ENCODE results near the gene SLC35G1. TPM values are rescaled to one million over a fixed set of nuclear protein-coding genes. Genes with fewer than 3 reads are reported as not detected.

The SLC35G1 gene
- total and polyA plus RNA-seq, 2 of the 13 experiments (the other 11 are each of a cell fraction or from before 2014, with no cell fraction given) = 2.5 to 4.5 TPM

- TF ChIP-seq, protein P1, sequence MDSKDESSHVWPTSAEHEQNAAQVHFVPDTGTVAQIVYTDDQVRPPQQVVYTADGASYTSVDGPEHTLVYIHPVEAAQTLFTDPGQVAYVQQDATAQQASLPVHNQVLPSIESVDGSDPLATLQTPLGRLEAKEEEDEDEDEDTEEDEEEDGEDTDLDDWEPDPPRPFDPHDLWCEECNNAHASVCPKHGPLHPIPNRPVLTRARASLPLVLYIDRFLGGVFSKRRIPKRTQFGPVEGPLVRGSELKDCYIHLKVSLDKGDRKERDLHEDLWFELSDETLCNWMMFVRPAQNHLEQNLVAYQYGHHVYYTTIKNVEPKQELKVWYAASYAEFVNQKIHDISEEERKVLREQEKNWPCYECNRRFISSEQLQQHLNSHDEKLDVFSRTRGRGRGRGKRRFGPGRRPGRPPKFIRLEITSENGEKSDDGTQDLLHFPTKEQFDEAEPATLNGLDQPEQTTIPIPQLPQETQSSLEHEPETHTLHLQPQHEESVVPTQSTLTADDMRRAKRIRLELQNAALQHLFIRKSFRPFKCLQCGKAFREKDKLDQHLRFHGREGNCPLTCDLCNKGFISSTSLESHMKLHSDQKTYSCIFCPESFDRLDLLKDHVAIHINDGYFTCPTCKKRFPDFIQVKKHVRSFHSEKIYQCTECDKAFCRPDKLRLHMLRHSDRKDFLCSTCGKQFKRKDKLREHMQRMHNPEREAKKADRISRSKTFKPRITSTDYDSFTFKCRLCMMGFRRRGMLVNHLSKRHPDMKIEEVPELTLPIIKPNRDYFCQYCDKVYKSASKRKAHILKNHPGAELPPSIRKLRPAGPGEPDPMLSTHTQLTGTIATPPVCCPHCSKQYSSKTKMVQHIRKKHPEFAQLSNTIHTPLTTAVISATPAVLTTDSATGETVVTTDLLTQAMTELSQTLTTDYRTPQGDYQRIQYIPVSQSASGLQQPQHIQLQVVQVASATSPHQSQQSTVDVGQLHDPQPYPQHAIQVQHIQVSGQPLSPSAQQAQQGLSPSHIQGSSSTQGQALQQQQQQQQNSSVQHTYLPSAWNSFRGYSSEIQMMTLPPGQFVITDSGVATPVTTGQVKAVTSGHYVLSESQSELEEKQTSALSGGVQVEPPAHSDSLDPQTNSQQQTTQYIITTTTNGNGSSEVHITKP (CRISPR knock-in tag; IDR thresholded peaks at IDR 0.05; ENCODE audit: low read depth) = no peak
- TF ChIP-seq ETS1 (CRISPR knock-in tag; IDR thresholded peaks at IDR 0.05) (no peak), ATM (IDR thresholded peaks at IDR 0.05; ENCODE audit: borderline replicate concordance) (no peak), ATF4 (CRISPR knock-in tag; IDR thresholded peaks at IDR 0.05) (no peak), ZNF761 (CRISPR knock-in tag; conservative IDR thresholded peaks at IDR 0.05) (no peak), JARID2 (CRISPR knock-in tag; IDR thresholded peaks at IDR 0.05; ENCODE audit: insufficient replicate concordance) (no peak), ZNF615 (CRISPR knock-in tag; IDR thresholded peaks at IDR 0.05; ENCODE audit: borderline replicate concordance) (no peak), PITX1 (CRISPR knock-in tag; IDR thresholded peaks at IDR 0.05) (no peak), HNRNPK (IDR thresholded peaks at IDR 0.05; ENCODE audit: low read depth, low read length, poor library complexity, severe bottlenecking) (no peak), HBP1 (CRISPR knock-in tag; IDR thresholded peaks at IDR 0.05; ENCODE audit: low read depth) (no peak), NR3C1 (CRISPR knock-in tag; IDR thresholded peaks at IDR 0.05) (no peak), ZNF784 (CRISPR knock-in tag; IDR thresholded peaks at IDR 0.05; ENCODE audit: borderline replicate concordance) (no peak), ZEB1 (IDR thresholded peaks at IDR 0.05; ENCODE audit: insufficient replicate concordance, low read depth) (no peak), SUZ12 (IDR thresholded peaks at IDR 0.05; ENCODE audit: low read depth, low read length) (no peak)
- TF ChIP-seq, protein P2, sequence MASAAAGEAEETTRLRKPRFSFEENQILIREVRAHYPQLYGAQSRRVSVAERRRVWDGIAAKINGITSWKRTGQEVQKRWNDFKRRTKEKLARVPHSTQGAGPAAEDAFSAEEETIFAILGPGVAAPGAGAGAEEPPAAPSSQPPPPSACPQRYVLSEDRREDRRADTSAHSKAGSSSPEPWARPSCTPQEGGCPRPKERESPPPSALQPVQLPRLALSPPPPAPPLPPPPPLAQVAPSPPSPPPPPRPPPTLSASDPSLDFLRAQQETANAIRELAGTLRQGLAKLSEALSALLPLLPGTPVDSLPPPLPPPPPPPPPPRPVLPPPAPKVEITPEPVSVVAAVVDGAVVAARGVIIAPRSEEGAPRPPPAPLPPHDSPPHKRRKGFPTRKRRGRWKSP (CRISPR knock-in tag; IDR thresholded peaks at IDR 0.05) = peak; percentile 54; the same call in 1 of the 2 replicates
- TF ChIP-seq, protein P3, sequence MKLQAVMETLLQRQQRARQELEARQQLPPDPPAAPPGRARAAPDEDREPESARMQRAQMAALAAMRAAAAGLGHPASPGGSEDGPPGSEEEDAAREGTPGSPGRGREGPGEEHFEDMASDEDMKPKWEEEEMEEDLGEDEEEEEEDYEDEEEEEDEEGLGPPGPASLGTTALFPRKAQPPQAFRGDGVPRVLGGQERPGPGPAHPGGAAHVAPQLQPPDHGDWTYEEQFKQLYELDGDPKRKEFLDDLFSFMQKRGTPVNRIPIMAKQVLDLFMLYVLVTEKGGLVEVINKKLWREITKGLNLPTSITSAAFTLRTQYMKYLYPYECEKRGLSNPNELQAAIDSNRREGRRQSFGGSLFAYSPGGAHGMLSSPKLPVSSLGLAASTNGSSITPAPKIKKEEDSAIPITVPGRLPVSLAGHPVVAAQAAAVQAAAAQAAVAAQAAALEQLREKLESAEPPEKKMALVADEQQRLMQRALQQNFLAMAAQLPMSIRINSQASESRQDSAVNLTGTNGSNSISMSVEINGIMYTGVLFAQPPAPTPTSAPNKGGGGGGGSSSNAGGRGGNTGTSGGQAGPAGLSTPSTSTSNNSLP (IDR thresholded peaks at IDR 0.05; ENCODE audit: low read depth, low read length) = no peak
These were observed at the start of gene SLC35G1 (continued) for GRCh38 chr10:93893646-93894515.

Data from HepG2 (cell line).